HL-60 (cell line): Measurements from ENCODE around the gene CCDC97.

Source experiments
- DNase-seq, 2 experiments: peaks; one replicate each; pipeline ENCODE4 v3.0.0-alpha.2; 2010 to 2020; ENCODE audit warnings: low read depth in 1 of 2, low spot score in 1 of 2
- H3K27ac ChIP-seq: fragments of 250-450 bp; sonication (Bioruptor Pico); replicated peaks from 2 replicates; pipeline ENCODE4 v1.5.1; 2020; ENCODE audit warnings: mild to moderate bottlenecking, moderate library complexity
- H3K27me3 ChIP-seq: fragments of 250-450 bp; sonication (Bioruptor Pico); 2 replicates; pipeline ENCODE4 v1.5.1; 2021; ENCODE audit warnings: mild to moderate bottlenecking, moderate library complexity; ENCODE audit not compliant: insufficient read depth, poor library complexity, severe bottlenecking
- H3K4me3 ChIP-seq: replicated peaks from 2 replicates; pipeline ENCODE4 v1.5.1; 2011; ENCODE audit warnings: mild to moderate bottlenecking, control low read depth, low read length; ENCODE audit not compliant: insufficient read depth
- GABPA ChIP-seq: IDR thresholded peaks from 2 replicates; pipeline ENCODE4 v1.6.1; 2012; ENCODE audit warnings: low read depth
- POLR2AphosphoS5 ChIP-seq: IDR thresholded peaks from 2 replicates; pipeline ENCODE4 v1.6.1; 2012; ENCODE audit warnings: low read depth
- SPI1 ChIP-seq: IDR thresholded peaks from 2 replicates; pipeline ENCODE4 v1.6.1; 2012; ENCODE audit warnings: low read depth, mild to moderate bottlenecking, borderline replicate concordance
- TF ChIP-seq, protein P1 (sequence below): IDR thresholded peaks from 2 replicates; pipeline ENCODE4 v1.6.1; 2012; ENCODE audit warnings: low read depth; ENCODE audit not compliant: insufficient replicate concordance
- TF ChIP-seq, protein P2 (sequence below): IDR thresholded peaks from one replicate; pipeline ENCODE4 v1.5.1; 2011; ENCODE audit warnings: low read length, control low read depth, inconsistent platforms; ENCODE audit not compliant: insufficient read depth

Gene CCDC97

DNA sequence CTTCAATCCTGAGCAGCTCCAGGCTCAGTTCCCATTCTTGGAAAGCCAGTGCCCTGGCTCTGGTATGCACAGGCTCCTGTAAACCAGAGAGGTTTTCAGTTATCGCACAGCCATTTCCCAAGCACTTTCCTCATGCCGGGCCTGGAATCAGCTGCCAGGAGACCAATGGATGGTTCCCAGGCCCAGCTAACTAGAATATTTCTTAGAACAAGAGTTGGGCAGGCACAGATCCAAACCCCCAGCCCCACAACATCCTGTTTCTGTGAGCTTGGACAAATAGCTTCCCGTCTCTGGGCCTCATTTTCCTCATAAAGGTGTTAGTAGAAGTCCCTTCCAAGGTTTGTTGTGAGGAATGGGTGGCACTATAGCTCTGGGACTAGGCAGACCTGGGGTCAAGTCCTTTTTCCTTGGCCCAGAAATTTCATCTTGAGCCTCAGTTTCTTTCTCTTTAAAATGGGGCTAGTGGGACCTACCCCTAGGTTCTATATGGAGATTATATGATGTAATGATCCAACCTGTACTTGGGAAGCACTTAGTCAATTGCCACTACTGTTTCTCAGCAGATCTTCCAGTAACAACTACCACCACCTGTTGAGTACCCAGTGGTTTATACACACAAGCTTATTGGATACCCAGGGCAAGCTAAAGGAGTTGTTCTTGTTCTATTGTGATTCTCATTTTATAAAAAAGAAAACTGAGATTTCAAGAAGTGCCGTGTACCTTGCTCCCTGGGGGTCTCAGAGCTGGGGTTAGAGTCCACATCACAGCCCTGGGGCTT is 5.1 kb upstream of the CCDC97 start:
- Histone ChIP-seq H3K27ac (no peak overlapping the region), H3K27me3 (no peaks in the 10 kb centered on the region), H3K4me3 (no peak overlapping the region)
- DNase-seq, result no peak
- TF ChIP-seq, protein P1, sequence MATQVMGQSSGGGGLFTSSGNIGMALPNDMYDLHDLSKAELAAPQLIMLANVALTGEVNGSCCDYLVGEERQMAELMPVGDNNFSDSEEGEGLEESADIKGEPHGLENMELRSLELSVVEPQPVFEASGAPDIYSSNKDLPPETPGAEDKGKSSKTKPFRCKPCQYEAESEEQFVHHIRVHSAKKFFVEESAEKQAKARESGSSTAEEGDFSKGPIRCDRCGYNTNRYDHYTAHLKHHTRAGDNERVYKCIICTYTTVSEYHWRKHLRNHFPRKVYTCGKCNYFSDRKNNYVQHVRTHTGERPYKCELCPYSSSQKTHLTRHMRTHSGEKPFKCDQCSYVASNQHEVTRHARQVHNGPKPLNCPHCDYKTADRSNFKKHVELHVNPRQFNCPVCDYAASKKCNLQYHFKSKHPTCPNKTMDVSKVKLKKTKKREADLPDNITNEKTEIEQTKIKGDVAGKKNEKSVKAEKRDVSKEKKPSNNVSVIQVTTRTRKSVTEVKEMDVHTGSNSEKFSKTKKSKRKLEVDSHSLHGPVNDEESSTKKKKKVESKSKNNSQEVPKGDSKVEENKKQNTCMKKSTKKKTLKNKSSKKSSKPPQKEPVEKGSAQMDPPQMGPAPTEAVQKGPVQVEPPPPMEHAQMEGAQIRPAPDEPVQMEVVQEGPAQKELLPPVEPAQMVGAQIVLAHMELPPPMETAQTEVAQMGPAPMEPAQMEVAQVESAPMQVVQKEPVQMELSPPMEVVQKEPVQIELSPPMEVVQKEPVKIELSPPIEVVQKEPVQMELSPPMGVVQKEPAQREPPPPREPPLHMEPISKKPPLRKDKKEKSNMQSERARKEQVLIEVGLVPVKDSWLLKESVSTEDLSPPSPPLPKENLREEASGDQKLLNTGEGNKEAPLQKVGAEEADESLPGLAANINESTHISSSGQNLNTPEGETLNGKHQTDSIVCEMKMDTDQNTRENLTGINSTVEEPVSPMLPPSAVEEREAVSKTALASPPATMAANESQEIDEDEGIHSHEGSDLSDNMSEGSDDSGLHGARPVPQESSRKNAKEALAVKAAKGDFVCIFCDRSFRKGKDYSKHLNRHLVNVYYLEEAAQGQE, result no peak

DNA sequence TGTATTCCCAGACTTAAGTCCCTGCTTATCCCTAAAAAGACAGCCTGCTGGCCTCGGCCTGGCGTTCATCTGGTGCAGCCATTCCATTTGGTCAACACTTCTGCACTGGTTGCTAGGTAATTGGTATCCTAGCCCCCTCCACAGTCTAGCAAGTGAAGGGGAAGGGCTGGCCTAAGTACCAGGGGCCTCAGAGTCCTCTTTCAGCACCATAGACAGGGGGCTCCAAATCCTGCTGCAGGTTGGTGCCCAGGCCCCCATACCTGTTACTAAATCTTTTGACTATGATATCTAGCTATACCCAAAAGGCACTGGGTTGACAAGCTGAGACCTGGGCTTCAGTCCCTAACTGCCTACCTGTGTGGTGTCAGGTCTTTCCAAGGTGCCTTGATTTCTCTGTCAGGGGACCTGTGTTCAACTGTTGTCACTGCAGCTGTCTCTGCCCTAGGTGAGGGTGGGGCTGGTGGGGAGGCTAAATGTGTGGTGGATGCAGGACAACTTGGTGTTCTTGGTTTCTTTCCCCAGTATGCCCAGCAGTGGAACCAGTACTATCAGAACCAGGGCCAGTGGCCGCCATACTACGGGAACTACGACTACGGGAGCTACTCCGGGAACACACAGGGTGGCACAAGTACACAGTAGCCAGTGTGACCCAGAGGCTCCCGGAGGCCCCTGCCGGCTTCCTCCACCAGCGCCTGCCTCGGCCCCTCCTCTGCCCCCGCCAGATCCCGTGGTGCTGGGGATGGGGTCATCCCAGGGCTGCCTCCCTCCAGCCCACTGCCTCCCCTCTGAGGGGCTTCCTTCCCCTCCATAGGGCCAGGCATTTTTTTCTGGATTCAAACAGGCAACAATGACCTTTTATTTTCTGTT is 3.8 kb upstream of the CCDC97 start:
- no peak for DNase-seq
- no peak overlapping the region for H3K4me3 ChIP-seq
- H3K27me3 ChIP-seq, result no peaks in the 10 kb centered on the region
- TF ChIP-seq, protein P1, result peak; percentile 81
- TF ChIP-seq GABPA (no peak), SPI1 (no peak)
- H3K27ac ChIP-seq, result peak overlapping the region; percentile 64

DNA sequence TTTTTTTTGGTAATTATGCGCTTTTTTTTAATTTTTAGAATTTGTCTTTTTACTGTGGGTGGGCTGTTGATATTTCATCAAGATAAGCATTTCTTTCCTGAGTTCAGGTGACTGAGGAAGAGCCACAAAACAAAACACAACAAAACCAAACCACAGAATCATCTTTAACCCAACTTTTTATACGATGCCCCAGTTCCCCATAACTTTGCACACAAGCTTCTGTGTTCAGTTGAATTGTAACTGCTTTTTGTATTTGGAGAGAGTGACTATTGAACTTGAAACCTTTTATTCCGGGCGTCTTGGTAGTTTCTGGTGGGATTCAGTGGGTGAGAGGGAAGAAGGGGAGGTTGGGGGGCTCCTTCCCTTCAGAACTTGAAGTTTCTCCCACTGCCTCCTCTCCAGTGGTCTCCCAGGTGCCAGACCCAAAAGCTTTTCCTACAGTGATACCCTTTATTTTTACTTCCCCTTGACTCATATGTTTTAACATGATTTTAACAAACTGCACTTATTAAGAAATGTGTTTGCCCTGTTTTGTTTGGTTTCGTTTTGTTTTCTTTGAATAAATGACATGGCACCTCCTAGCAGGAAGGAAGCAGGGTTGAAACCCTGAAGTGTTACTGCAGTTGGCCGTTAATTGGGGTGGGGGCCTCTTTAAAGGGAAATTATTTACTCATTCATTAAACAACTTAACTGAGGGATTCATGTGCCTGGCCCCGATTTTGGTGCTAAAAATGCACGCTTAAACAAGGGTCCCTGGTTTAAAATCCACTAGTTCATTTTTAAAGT is 2.7 kb upstream of the CCDC97 start:
- Histone ChIP-seq H3K4me3 (no peak overlapping the region), H3K27ac (peak overlapping the region; percentile 64), H3K27me3 (no peaks in the 10 kb centered on the region)
- TF ChIP-seq, protein P1, result no peak
- no peak for TF ChIP-seq SPI1
- no peak for TF ChIP-seq POLR2AphosphoS5
- TF ChIP-seq GABPA, result no peak
- TF ChIP-seq, protein P2, sequence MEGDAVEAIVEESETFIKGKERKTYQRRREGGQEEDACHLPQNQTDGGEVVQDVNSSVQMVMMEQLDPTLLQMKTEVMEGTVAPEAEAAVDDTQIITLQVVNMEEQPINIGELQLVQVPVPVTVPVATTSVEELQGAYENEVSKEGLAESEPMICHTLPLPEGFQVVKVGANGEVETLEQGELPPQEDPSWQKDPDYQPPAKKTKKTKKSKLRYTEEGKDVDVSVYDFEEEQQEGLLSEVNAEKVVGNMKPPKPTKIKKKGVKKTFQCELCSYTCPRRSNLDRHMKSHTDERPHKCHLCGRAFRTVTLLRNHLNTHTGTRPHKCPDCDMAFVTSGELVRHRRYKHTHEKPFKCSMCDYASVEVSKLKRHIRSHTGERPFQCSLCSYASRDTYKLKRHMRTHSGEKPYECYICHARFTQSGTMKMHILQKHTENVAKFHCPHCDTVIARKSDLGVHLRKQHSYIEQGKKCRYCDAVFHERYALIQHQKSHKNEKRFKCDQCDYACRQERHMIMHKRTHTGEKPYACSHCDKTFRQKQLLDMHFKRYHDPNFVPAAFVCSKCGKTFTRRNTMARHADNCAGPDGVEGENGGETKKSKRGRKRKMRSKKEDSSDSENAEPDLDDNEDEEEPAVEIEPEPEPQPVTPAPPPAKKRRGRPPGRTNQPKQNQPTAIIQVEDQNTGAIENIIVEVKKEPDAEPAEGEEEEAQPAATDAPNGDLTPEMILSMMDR, result no peak
- no peak for DNase-seq
